H1 (cell line): ENCODE data around the gene IL36G. TPM values are rescaled to one million over a fixed set of nuclear protein-coding genes. Genes with fewer than 3 reads are reported as not detected.

ENCODE experiments used
- BRCA1 ChIP-seq: IDR thresholded peaks from 2 replicates; pipeline ENCODE4 v1.6.1; 2012; ENCODE audit warnings: low read depth, low read length, improper control_type of control experiment
- CHD7 ChIP-seq: fragments of 300-600 bp; sonication (generic); IDR thresholded peaks from 2 replicates; pipeline ENCODE4 v1.7.1; 2012; ENCODE audit warnings: low read length, moderate library complexity, mild to moderate bottlenecking, inconsistent platforms; ENCODE audit not compliant: insufficient replicate concordance
- HDAC6 ChIP-seq: IDR thresholded peaks from one replicate; pipeline ENCODE4 v1.7.1; 2012; ENCODE audit warnings: low read depth, mild to moderate bottlenecking, inconsistent platforms, low read length, moderate library complexity
- JUND ChIP-seq: IDR thresholded peaks from 2 replicates; pipeline ENCODE4 v1.6.1; 2011; ENCODE audit warnings: mild to moderate bottlenecking, improper control_type of control experiment, low read length
- RAD21 ChIP-seq, 2 experiments: IDR thresholded peaks in 1 of 2; conservative IDR thresholded peaks in 1 of 2; 2 replicates each; pipeline ENCODE4 v1.6.1; 2011; ENCODE audit warnings: low read depth in 2 of 2, low read length in 2 of 2, improper control_type of control experiment in 1 of 2, inconsistent platforms in 1 of 2, mild to moderate bottlenecking in 1 of 2, moderate library complexity in 1 of 2
- TCF12 ChIP-seq: IDR thresholded peaks from 2 replicates; pipeline ENCODE4 v1.6.1; 2011; ENCODE audit warnings: low read depth, mild to moderate bottlenecking, low read length
- ZNF274 ChIP-seq: IDR thresholded peaks from 2 replicates; pipeline ENCODE4 v1.7.0; 2012; ENCODE audit warnings: low read length, borderline replicate concordance; ENCODE audit errors: extremely low read depth
- polyA plus RNA-seq, 7 experiments: library from polyadenylated mRNA; depleted of rRNA in 3 of 7; stranded (reverse) in 5 of 7; unstranded in 2 of 7; fragments of >200 nt in 5 of 7; fragments of 200-250 nt in 2 of 7; gene quantifications; 1 replicate in 5 of 7; 2 replicates in 1 of 7; 4 replicates in 1 of 7; pipeline versions ENCODE4 v1.2.1 to v1.2.3, GENCODE V29; 2011 to 2013; ENCODE audit warnings: missing spikeins in 2 of 7, mixed read lengths in 2 of 7
- total RNA-seq: library from RNA; stranded (reverse); fragmentation: NEBNext Ultra II Directional; extraction: Animal tissue kit (Norgen Biotek cat#: 25700); gene quantifications from 2 replicates; pipeline ENCODE4 v1.2.1, GENCODE V29; 2021

Gene IL36G
- total and polyA plus RNA-seq, 2 of the 8 experiments (the other 6 are each of a cell fraction or from before 2014, with no cell fraction given), result 0.39 TPM; not detected in 1

GRCh38 chr2:113024764-113025163 lies 47.0 kb downstream of the IL36G start (continued):
- no peak for TF ChIP-seq HDAC6
- TF ChIP-seq RAD21 (IDR thresholded peaks at IDR 0.05 in 1 of 2, conservative IDR thresholded peaks at IDR 0.05 in 1 of 2; ENCODE audit: low read depth in 2 of 2, low read length in 2 of 2), result no peak
- TF ChIP-seq JUND, result no peak
- no peak for TF ChIP-seq CHD7
- TF ChIP-seq TCF12, result no peak
- no peak for TF ChIP-seq BRCA1
- TF ChIP-seq ZNF274, result no peak
